ENCODE results near the gene DOLPP1.

The DOLPP1 gene

DNA sequence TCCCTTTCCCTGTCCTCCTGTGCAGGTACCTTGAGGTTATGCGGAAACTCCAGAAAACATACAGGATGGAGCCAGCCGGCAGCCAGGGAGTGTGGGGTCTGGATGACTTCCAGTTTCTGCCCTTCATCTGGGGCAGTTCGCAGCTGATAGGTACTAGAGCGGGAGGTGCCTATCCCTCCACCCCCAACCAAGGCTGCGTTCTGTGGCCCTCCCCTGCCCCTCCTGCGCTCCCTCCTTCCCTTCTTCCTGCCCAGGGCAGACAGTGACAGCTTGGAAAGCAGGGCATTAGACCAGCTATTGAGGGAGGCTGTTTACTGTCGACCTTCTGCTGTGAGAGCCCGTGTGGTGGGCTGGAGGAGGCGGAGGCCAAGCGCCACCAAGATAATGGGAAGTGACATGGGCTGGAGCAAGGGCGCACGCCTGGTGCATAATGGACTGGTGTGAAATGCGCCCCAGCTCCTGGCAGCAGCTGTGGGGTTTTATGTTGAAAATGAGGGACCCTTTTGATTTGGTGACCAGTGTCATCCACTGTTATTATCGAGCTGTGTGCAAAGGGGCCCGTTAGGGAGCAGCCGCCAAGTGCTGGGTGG, 55.6 kb downstream of the DOLPP1 start:
- in situ Hi-C loops (cut with HindIII; ENCODE audit: low sequenced_read_pairs) = loop anchor here (10.0 kb wide), 1 partner anchor 298 kb away; no protein-coding TSS in a partner anchor

DNA sequence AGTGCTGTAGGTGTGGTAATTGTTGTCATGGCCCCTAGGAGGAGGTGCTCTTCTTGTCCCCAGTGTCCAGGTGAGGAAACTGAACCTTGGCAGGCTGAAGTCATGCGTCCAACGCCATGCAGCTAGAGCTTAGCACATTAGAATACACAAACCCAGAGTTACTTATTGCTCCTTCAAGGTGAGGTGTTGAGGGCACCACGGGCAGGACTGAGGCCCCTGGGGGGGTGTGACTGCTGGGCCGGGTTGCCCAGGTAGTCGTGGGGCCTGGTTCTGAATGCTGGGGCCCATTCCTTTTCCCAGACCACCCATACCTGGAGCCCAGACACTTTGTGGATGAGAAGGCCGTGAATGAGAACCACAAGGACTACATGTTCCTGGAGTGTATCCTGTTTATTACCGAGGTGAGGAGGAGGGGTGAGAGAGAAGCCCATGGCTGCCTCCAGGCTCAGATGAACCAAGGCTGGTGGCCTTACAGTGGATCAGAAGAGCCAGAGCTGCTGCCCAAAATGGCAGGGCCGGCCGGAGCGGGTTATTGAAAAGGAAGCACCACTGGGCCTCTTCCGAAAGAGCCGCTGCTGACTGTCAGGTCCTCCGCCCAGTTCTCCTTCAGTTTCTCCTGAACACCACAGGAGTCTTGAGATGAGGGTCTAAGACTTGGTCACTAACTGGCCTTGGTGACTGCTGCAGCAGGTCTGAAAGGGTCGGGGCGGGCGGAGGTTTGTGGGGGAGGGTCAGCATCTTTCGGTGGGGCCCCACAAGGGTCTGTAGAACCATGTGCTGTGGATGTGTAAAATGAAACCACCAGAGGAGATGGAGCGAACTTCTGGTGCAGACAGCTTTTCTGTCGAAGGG, 56.6 kb downstream of the DOLPP1 start:
- in situ Hi-C loops (cut with HindIII; ENCODE audit: low sequenced_read_pairs) = loop anchor here (10.0 kb wide), 1 partner anchor 297 kb away; no protein-coding TSS in a partner anchor

DNA sequence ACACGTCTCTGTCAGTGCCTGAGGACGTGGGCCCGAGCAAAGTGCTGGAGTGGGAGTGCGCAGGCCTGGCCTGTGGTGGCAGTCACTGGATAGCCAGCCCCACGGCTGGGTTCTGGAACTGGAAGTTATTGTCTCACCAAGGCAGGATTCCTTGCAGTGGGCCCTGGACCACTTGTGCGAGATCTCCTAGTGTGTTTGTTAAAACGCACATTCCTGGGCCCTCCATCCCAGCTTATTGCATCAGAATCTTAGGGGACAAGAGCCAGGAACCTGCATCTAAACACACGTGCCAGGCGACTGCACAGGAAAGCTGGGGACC, 57.2 kb downstream of the DOLPP1 start:
- in situ Hi-C loops (cut with HindIII; ENCODE audit: low sequenced_read_pairs) = loop anchor here (10.0 kb wide), 1 partner anchor 297 kb away; no protein-coding TSS in a partner anchor

DNA sequence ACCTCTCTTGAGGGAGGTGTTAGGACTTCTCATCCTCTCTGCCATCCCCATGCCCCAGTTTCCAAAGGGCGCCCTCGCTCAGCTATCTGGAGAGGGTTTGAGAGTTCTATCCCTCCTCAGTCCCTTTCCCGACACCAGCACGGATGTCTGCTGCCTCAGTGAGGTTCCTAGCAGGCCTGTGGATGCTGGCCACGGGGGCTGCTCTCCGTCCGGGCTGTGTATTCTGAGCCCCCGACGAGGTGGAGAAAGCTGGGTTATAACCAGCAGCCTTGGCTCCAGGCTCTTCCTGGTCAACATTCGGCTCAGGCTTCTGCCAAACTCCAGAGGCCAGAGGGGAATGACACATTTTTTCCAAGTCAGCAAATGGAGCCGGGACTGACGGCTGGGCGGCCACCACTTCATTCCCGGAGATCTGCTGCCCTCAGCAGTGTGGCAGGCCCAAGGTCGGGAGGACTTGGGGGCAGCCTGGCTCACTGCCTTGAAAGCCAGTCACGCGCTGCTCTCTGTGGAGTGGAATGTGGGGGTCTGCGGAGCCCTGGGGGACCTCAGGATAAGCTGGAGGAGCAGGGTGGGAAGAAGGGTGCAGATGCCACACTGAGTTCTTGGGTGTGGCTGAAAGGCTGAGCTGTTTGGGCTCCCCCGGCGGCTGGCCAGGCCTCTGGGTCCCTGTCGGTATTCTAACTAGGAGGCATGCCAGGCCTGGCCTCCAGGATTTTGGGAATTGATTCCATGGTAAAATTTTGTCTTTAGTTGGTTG, 57.7 kb downstream of the DOLPP1 start:
- in situ Hi-C loops (cut with HindIII; ENCODE audit: low sequenced_read_pairs) = loop anchor here (10.0 kb wide), 1 partner anchor 296 kb away; no protein-coding TSS in a partner anchor

DNA sequence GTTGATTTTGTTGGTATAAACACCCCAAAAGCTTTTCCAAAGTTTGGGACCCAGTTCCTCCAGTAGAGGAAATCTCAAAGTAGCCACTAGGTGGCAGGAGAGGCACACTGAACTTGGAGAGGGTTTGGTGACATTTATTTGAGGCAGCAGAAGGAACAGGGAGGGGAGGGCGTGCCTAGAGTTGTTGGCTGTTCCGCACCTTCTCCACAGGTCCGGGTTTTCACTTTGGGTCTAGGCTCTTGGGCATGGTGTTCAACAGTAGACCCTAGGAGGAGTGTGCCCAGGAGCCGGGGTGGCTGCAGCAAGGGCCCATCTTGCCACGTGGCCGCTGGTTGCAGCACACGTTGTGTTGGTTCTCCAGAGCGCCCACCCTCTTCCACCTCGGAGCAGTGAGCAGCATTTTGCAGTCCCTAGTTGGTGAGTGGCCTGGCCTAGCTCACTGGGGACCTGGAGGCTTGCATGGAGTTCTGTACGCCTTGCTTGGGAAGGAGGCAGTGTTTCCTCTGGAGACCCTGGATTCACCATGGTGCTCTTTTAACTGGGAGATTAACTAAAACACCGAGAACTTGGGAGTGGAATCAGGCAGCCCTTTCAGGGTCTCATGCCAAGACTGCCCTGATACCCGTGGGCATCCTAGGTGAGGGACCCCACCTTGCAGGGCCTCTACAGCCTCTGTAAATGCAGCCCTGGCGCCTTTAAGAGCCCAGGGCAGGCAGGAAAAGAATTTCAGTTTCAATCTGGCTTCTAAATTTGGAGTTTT, 58.5 kb downstream of the DOLPP1 start:
- in situ Hi-C loops (cut with HindIII; ENCODE audit: low sequenced_read_pairs) = loop anchor here (10.0 kb wide), 1 partner anchor 295 kb away; no protein-coding TSS in a partner anchor

DNA sequence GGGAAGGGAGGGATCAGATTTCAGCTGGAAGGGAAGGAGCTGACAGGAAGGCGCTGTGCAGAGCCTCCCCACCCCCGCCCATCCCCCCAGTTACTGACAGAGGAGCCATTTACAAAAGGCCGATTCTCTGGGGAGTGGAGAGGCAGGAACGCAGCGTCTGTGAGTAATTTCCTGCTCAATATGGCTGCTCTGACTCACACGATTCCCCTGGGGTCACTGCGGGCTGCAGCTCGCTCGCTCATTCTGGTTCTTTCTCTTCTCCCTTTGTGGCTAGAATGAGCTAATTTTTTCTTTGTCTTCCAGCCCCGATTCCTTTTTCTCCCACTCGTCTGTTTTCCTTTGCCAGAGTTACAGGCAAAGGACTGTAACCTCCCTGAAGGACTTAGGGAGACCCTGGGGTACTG, 59.1 kb downstream of the DOLPP1 start:
- in situ Hi-C loops (cut with HindIII; ENCODE audit: low sequenced_read_pairs) = loop anchor here (10.0 kb wide), 1 partner anchor 295 kb away; no protein-coding TSS in a partner anchor
